Stimulated activated naive CD8-positive, alpha-beta T cell treated with anti-CD3 and anti-CD28 coated beads, Interleukin-15, Interleukin-2, amounts not matched to agents 100 ng/mL and 50 ng/mL, for 24 hours (primary cell): Measurements from ENCODE around the gene FASTK.

Source experiments
- H3K27ac Mint-ChIP-seq: one replicate; pipeline ENCODE4 v1.8.0; 2021; ENCODE audit warnings: mild to moderate bottlenecking, mixed read lengths
- H3K27me3 Mint-ChIP-seq: one replicate; pipeline ENCODE4 v1.8.0; 2021; ENCODE audit warnings: mixed read lengths
- H3K36me3 Mint-ChIP-seq: one replicate; pipeline ENCODE4 v1.8.0; 2021; ENCODE audit warnings: low read depth, mixed read lengths
- H3K4me1 Mint-ChIP-seq: one replicate; pipeline ENCODE4 v1.8.0; 2021; ENCODE audit warnings: low read depth, mixed read lengths
- H3K4me3 Mint-ChIP-seq: one replicate; pipeline ENCODE4 v1.8.0; 2021; ENCODE audit warnings: mild to moderate bottlenecking, mixed read lengths
- H3K9me3 Mint-ChIP-seq: one replicate; pipeline ENCODE4 v1.8.0; 2021; ENCODE audit warnings: mixed read lengths

FASTK gene

GRCh38 chr7:151110941-151111645, 30.5 kb upstream of the FASTK start:
- Mint-ChIP-seq H3K9me3 (no peaks in the 10 kb centered on the region), H3K27me3 (peaks cover 14% of the 10 kb centered on the region), H3K4me3 (no peak overlapping the region), H3K27ac (no peak overlapping the region), H3K36me3 (no peaks in the 10 kb centered on the region), H3K4me1 (no peaks in the 10 kb centered on the region)

GRCh38 chr7:151110236-151110940, 29.8 kb upstream of the FASTK start:
- Mint-ChIP-seq H3K36me3 (no peaks in the 10 kb centered on the region), H3K4me1 (no peaks in the 10 kb centered on the region), H3K4me3 (no peak overlapping the region), H3K27me3 (peaks cover 14% of the 10 kb centered on the region), H3K27ac (no peak overlapping the region), H3K9me3 (no peaks in the 10 kb centered on the region)

GRCh38 chr7:151109094-151110048, 28.8 kb upstream of the FASTK start:
- H3K36me3 Mint-ChIP-seq, result no peaks in the 10 kb centered on the region
- H3K4me3 Mint-ChIP-seq, result no peak overlapping the region
- no peaks in the 10 kb centered on the region for H3K9me3 Mint-ChIP-seq
- H3K27ac Mint-ChIP-seq, result no peak overlapping the region
- H3K4me1 Mint-ChIP-seq, result no peaks in the 10 kb centered on the region
- H3K27me3 Mint-ChIP-seq, result peaks cover 14% of the 10 kb centered on the region

GRCh38 chr7:151107882-151108281, 27.3 kb upstream of the FASTK start:
- no peak overlapping the region for H3K4me3 Mint-ChIP-seq
- no peak overlapping the region for H3K27ac Mint-ChIP-seq
- H3K36me3 Mint-ChIP-seq, result no peaks in the 10 kb centered on the region
- H3K9me3 Mint-ChIP-seq, result no peaks in the 10 kb centered on the region
- peaks cover 2% of the 10 kb centered on the region for H3K27me3 Mint-ChIP-seq
- H3K4me1 Mint-ChIP-seq, result no peaks in the 10 kb centered on the region

GRCh38 chr7:151104411-151105235, 24.0 kb upstream of the FASTK start:
- Mint-ChIP-seq H3K4me1 (no peaks in the 10 kb centered on the region), H3K36me3 (no peaks in the 10 kb centered on the region), H3K9me3 (no peaks in the 10 kb centered on the region), H3K4me3 (no peak overlapping the region), H3K27ac (no peak overlapping the region), H3K27me3 (no peaks in the 10 kb centered on the region)

GRCh38 chr7:151103973-151104372, 23.4 kb upstream of the FASTK start:
- Mint-ChIP-seq H3K36me3 (no peaks in the 10 kb centered on the region), H3K4me3 (no peak overlapping the region), H3K27ac (no peak overlapping the region), H3K9me3 (no peaks in the 10 kb centered on the region), H3K27me3 (no peaks in the 10 kb centered on the region), H3K4me1 (no peaks in the 10 kb centered on the region)

GRCh38 chr7:151102991-151103390, 22.4 kb upstream of the FASTK start:
- Mint-ChIP-seq H3K4me3 (no peak overlapping the region), H3K36me3 (no peaks in the 10 kb centered on the region), H3K27me3 (no peaks in the 10 kb centered on the region), H3K9me3 (no peaks in the 10 kb centered on the region), H3K27ac (no peak overlapping the region), H3K4me1 (no peaks in the 10 kb centered on the region)

- no peaks in the 10 kb centered on the region for H3K36me3 Mint-ChIP-seq
- H3K4me3 Mint-ChIP-seq, result no peak overlapping the region
- H3K4me1 Mint-ChIP-seq, result no peaks in the 10 kb centered on the region
- no peak overlapping the region for H3K27ac Mint-ChIP-seq
- no peaks in the 10 kb centered on the region for H3K9me3 Mint-ChIP-seq
- no peaks in the 10 kb centered on the region for H3K27me3 Mint-ChIP-seq
Measured at GRCh38 chr7:151101621-151102396, 21.2 kb upstream of the FASTK start.

GRCh38 chr7:151100921-151101320, 20.3 kb upstream of the FASTK start:
- no peak overlapping the region for H3K27ac Mint-ChIP-seq
- H3K27me3 Mint-ChIP-seq, result no peaks in the 10 kb centered on the region
- no peaks in the 10 kb centered on the region for H3K4me1 Mint-ChIP-seq
- H3K9me3 Mint-ChIP-seq, result no peaks in the 10 kb centered on the region
- H3K4me3 Mint-ChIP-seq, result no peak overlapping the region
- no peaks in the 10 kb centered on the region for H3K36me3 Mint-ChIP-seq

- no peaks in the 10 kb centered on the region for H3K27me3 Mint-ChIP-seq
- no peak overlapping the region for H3K4me3 Mint-ChIP-seq
- H3K9me3 Mint-ChIP-seq, result no peaks in the 10 kb centered on the region
- H3K36me3 Mint-ChIP-seq, result no peaks in the 10 kb centered on the region
- H3K27ac Mint-ChIP-seq, result no peak overlapping the region
- H3K4me1 Mint-ChIP-seq, result no peaks in the 10 kb centered on the region
Measured at GRCh38 chr7:151099486-151100211, 19.0 kb upstream of the FASTK start.

- Mint-ChIP-seq H3K9me3 (no peaks in the 10 kb centered on the region), H3K27me3 (no peaks in the 10 kb centered on the region), H3K4me1 (no peaks in the 10 kb centered on the region), H3K27ac (no peak overlapping the region), H3K36me3 (no peaks in the 10 kb centered on the region), H3K4me3 (no peak overlapping the region)
Measured at GRCh38 chr7:151095828-151096475, 15.3 kb upstream of the FASTK start.

GRCh38 chr7:151095123-151095797, 14.7 kb upstream of the FASTK start:
- Mint-ChIP-seq H3K27ac (no peak overlapping the region), H3K4me1 (no peaks in the 10 kb centered on the region), H3K36me3 (no peaks in the 10 kb centered on the region), H3K27me3 (no peaks in the 10 kb centered on the region), H3K9me3 (no peaks in the 10 kb centered on the region), H3K4me3 (no peak overlapping the region)
